ENCODE data around the gene SGSM1. TPM values are rescaled to one million over a fixed set of nuclear protein-coding genes. Genes with fewer than 3 reads are reported as not detected.

The SGSM1 gene
- total RNA-seq, 1 experiment from 2014 or later = 4.3 TPM

- Histone ChIP-seq H3K4me2 (ENCODE audit: insufficient read depth, insufficient read length, low read length) (no peak overlapping the region), H2BK20ac (ENCODE audit: low read depth, low read length, poor library complexity, severe bottlenecking) (no peak overlapping the region), H3K27ac (ENCODE audit: insufficient read length, low read depth, low read length) (no peak overlapping the region), H2BK12ac (ENCODE audit: insufficient read length, low read depth, low read length) (no peak overlapping the region), H2BK120ac (ENCODE audit: low read depth, low read length, poor library complexity, severe bottlenecking) (no peak overlapping the region), H2AK5ac (ENCODE audit: insufficient read length, low read length) (no peak overlapping the region), H3K18ac (ENCODE audit: insufficient read length, low read depth, low read length) (no peak overlapping the region), H3K79me1 (ENCODE audit: insufficient read depth, low read depth, low read length, poor library complexity, severe bottlenecking) (no peaks in the 10 kb centered on the region), H4K8ac (replicated peaks; ENCODE audit: insufficient read length, low read depth, low read length) (no peak overlapping the region), H3K14ac (ENCODE audit: insufficient read depth, low read length) (no peak overlapping the region), H3K4ac (ENCODE audit: low read depth, low read length) (no peak overlapping the region), H4K5ac (ENCODE audit: insufficient read length, low read depth, low read length) (no peak overlapping the region), H3K27me3 (ENCODE audit: insufficient read depth, low read length) (no peaks in the 10 kb centered on the region), H3K23me2 (ENCODE audit: insufficient read length, low read depth, low read length, poor library complexity, severe bottlenecking) (no peaks in the 10 kb centered on the region), H4K20me1 (ENCODE audit: control insufficient read depth, insufficient read depth, insufficient read length) (no peaks in the 10 kb centered on the region), H2BK15ac (ENCODE audit: low read depth, low read length) (no peak overlapping the region), H2BK5ac (ENCODE audit: insufficient read length, low read length) (no peak overlapping the region), H3K9ac (ENCODE audit: extremely low read depth, insufficient read length, low read length) (no peak overlapping the region), H4K91ac (ENCODE audit: insufficient read length, low read depth, low read length) (no peak overlapping the region), H3T11ph (ENCODE audit: low read length) (no peak overlapping the region), H3K79me2 (ENCODE audit: insufficient read depth, low read length) (no peaks in the 10 kb centered on the region), H3K23ac (ENCODE audit: insufficient read length, low read depth, low read length) (no peak overlapping the region), H3K9me3 (ENCODE audit: control insufficient read depth, low read depth, low read length) (no peaks in the 10 kb centered on the region), H2AFZ (ENCODE audit: low read length) (no peak overlapping the region), H3K4me1 (ENCODE audit: insufficient read depth, low read length) (no peaks in the 10 kb centered on the region), H3K56ac (ENCODE audit: insufficient read length, low read depth, low read length) (no peak overlapping the region)
- no peak for DNase-seq
- H3K4me3 Mint-ChIP-seq = no peak overlapping the region
- H3K27me3 Mint-ChIP-seq (ENCODE audit: low read depth) = no peaks in the 10 kb centered on the region; the same call in 1 of the 2 replicates
- peaks cover 0 to 2% (median 0%) of the 10 kb centered on the region in 3 experiments; a peak in 1 of 7 replicates for H3K36me3 Mint-ChIP-seq (ENCODE audit: insufficient read depth in 1 of 3, low read depth in 3 of 3)
- no peak for TF ChIP-seq CTCF (conservative IDR thresholded peaks at IDR 0.05)
- WGBS (ENCODE audit: extremely low coverage, insufficient read length, low lambda C conversion rate) = no CpG with 5 or more reads among the region's 7 CpGs
- no peak overlapping the region; a peak in 1 of 7 replicates for H3K27ac Mint-ChIP-seq
- H3K9me3 Mint-ChIP-seq = peaks cover 0 to 3% of the 10 kb centered on the region in 2 experiments; a peak in 2 of 5 replicates
- H3K4me1 Mint-ChIP-seq = no peaks in the 10 kb centered on the region
These were observed 65.7 kb downstream of the SGSM1 start for GRCh38 chr22:24871611-24872205.
